B cell (primary cell): ENCODE data around the gene PGA4. TPM values are rescaled to one million over a fixed set of nuclear protein-coding genes. Genes with fewer than 3 reads are reported as not detected.
A peak's percentile ranks its signal among the peaks of the same experiment; 100 is the strongest.

Experiments used
- ATAC-seq: fragments of 200-7000 bp; cut with Tn5 transposase; one replicate; pipeline ENCODE4 v1.10.0; 2021; ENCODE audit warnings: low read depth, mild to moderate bottlenecking, moderate number of reproducible peaks, moderate library complexity
- CTCF ChIA-PET: fragments of 350-600 bp; sonication (Branson Sonifier 250); formaldehyde crosslinking; loops from one replicate; lab custom pipeline; 2021; ENCODE audit warnings: antibody characterized with exemption, inconsistent platforms; lab: Charles Lee
- POLR2A ChIA-PET: fragments of 350-600 bp; sonication (Branson Sonifier 250); formaldehyde crosslinking; loops from one replicate; lab custom pipeline; 2021; ENCODE audit warnings: antibody characterized with exemption; lab: Charles Lee
- DNase-seq: peaks from one replicate; pipeline ENCODE4 v3.0.0; 2013
- H2AFZ ChIP-seq: 2 replicates; pipeline ENCODE4 v1.6.1; 2012; ENCODE audit warnings: mild to moderate bottlenecking, low read depth, low read length; ENCODE audit not compliant: insufficient read depth, poor library complexity, severe bottlenecking
- H3K27ac ChIP-seq, 2 donors: 1 replicate in 1 of 2; 2 replicates in 1 of 2; pipeline ENCODE4 v1.5.1; 2012 to 2013; ENCODE audit warnings: low read length in 2 of 2, mild to moderate bottlenecking in 2 of 2, moderate library complexity in 1 of 2
- H3K27me3 ChIP-seq, 4 experiments: fragments of 200-600 bp in 1 of 4; sonication (generic) in 1 of 4; replicated peaks in 1 of 4; 1 replicate in 2 of 4; 2 replicates in 2 of 4; pipeline versions ENCODE4 v1.6.1 to v1.7.0; 2013 to 2016; ENCODE audit warnings: low read length in 3 of 4, mild to moderate bottlenecking in 2 of 4, mixed read lengths in 1 of 4, moderate library complexity in 1 of 4; ENCODE audit not compliant: insufficient read depth in 4 of 4, control insufficient read depth in 3 of 4; ENCODE audit errors: control extremely low read depth in 1 of 4
- H3K36me3 ChIP-seq, 2 experiments: replicated peaks in 1 of 2; 1 replicate in 1 of 2; 2 replicates in 1 of 2; pipeline versions ENCODE4 v1.6.1 to v1.7.1; 2013; ENCODE audit warnings: low read length in 1 of 2; ENCODE audit not compliant: insufficient read depth in 2 of 2, control insufficient read depth in 1 of 2; ENCODE audit errors: control extremely low read depth in 1 of 2, extremely low read depth in 1 of 2
- H3K4me1 ChIP-seq, 2 donors: fragments of 200-600 bp in 1 of 2; sonication (generic) in 1 of 2; 1 replicate in 1 of 2; 2 replicates in 1 of 2; pipeline versions ENCODE4 v1.5.1 to v1.6.1; 2013 to 2017; ENCODE audit warnings: low read length in 2 of 2; ENCODE audit not compliant: control insufficient read depth in 2 of 2, insufficient read depth in 2 of 2
- H3K4me2 ChIP-seq: replicated peaks from 2 replicates; pipeline ENCODE3; 2012; ENCODE audit warnings: mild to moderate bottlenecking, low read depth, low read length; ENCODE audit not compliant: poor library complexity, severe bottlenecking
- H3K4me3 ChIP-seq, 5 experiments: fragments of 200-600 bp in 1 of 5; sonication (generic) in 1 of 5; 1 replicate in 3 of 5; 2 replicates in 2 of 5; pipeline versions ENCODE4 v1.5.1 to v1.7.0; 2011 to 2016; ENCODE audit warnings: low read length in 4 of 5, mild to moderate bottlenecking in 4 of 5, low read depth in 2 of 5, control low read depth in 1 of 5, moderate library complexity in 1 of 5; ENCODE audit not compliant: insufficient read depth in 1 of 5; ENCODE audit errors: control extremely low read depth in 1 of 5, extremely low read depth in 1 of 5
- H3K79me2 ChIP-seq: fragments of 200-600 bp; sonication (generic); one replicate; pipeline ENCODE4 v1.6.0; 2016; ENCODE audit warnings: low read length; ENCODE audit not compliant: control insufficient read depth, insufficient read depth
- H3K9ac ChIP-seq: fragments of 200-600 bp; sonication (generic); 2 replicates; pipeline ENCODE4 v1.6.1; 2017; ENCODE audit warnings: mild to moderate bottlenecking, low read length, moderate library complexity
- H3K9me3 ChIP-seq, 3 donors: one replicate each; pipeline versions ENCODE4 v1.6.1 to v1.7.1; 2013; ENCODE audit warnings: low read length in 2 of 3; ENCODE audit not compliant: control insufficient read depth in 2 of 3, insufficient read depth in 1 of 3; ENCODE audit errors: control extremely low read depth in 1 of 3
- H4K20me1 ChIP-seq: 2 replicates; pipeline ENCODE4 v1.6.0; 2012; ENCODE audit warnings: mild to moderate bottlenecking, low read length; ENCODE audit not compliant: insufficient read depth, control insufficient read depth, poor library complexity, severe bottlenecking
- H3K27ac Mint-ChIP-seq: one replicate; pipeline ENCODE4 v1.8.0; 2021; ENCODE audit warnings: mixed read lengths
- H3K27me3 Mint-ChIP-seq: one replicate; pipeline ENCODE4 v1.8.0; 2021; ENCODE audit warnings: mixed read lengths
- H3K4me1 Mint-ChIP-seq: one replicate; pipeline ENCODE4 v1.8.0; 2021; ENCODE audit warnings: mixed read lengths
- H3K4me3 Mint-ChIP-seq: one replicate; pipeline ENCODE4 v1.8.0; 2021; ENCODE audit warnings: mixed read lengths
- H3K9me3 Mint-ChIP-seq: one replicate; pipeline ENCODE4 v1.8.0; 2022; ENCODE audit warnings: mixed read lengths; ENCODE audit not compliant: insufficient read depth
- EZH2 ChIP-seq: IDR thresholded peaks from 2 replicates; pipeline ENCODE4 v1.6.1; 2012; ENCODE audit warnings: borderline replicate concordance, low read depth, mild to moderate bottlenecking, moderate library complexity, low read length; ENCODE audit not compliant: insufficient read depth, poor library complexity, severe bottlenecking
- WGBS: methylation state at CpG from one replicate; pipeline ENCODE4 v1.1.5; 2013; ENCODE audit warnings: missing lambda C conversion rate; ENCODE audit not compliant: insufficient coverage; 5-methylcytosine and 5-hydroxymethylcytosine counted together
- intact Hi-C: fragments of 100-400 bp; cut with micrococcal nuclease; formaldehyde crosslinking; loops from one replicate; pipeline ENCODE4 v1.10.0; 2022
- polyA plus RNA-seq: library from polyadenylated mRNA; depleted of rRNA; stranded (reverse); fragments of >200 nt; gene quantifications from 2 replicates; pipeline ENCODE4 v1.2.3, GENCODE V29; 2012
- total RNA-seq, 2 donors: library from RNA; stranded (reverse); fragments of 120-200 nt in 1 of 2; gene quantifications; 1 replicate in 1 of 2; 2 replicates in 1 of 2; pipeline versions ENCODE4 v1.2.3 to v1.2.4, GENCODE V29; 2013 to 2022
- TF ChIP-seq, protein P1 (sequence below): fragments of 200-600 bp; IDR thresholded peaks from one replicate; pipeline ENCODE4 v1.8.0; 2022; ENCODE audit warnings: antibody characterized with exemption, mild to moderate bottlenecking

Gene PGA4
- total and polyA plus RNA-seq, 2 donors (not counting 1 experiment from before 2014, with no cell fraction given), result not detected

DNA sequence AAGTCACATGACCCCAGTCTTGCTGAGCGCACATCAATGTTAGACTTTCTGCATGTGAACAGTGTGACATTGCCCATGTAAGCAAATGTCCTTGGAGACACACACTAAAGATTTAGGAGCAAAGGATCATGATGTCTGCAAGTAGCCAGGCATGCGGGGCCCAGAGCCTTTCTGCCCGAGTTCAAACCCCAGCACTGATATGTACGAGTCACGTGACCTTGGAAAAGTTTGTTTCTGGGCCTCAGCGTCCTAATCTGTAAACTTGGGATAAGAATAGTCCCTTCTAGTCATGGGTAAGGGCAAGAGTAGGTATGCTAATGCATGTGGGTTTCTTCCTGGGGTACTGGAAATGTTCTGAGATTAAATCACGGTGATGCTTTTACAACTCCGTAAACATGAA is 35.6 kb upstream of the PGA4 start:
- POLR2A ChIA-PET, result interaction anchor here (0.6 kb wide), 1 partner anchor 176 kb away, joined by 4 read pairs; no protein-coding TSS in a partner anchor

DNA sequence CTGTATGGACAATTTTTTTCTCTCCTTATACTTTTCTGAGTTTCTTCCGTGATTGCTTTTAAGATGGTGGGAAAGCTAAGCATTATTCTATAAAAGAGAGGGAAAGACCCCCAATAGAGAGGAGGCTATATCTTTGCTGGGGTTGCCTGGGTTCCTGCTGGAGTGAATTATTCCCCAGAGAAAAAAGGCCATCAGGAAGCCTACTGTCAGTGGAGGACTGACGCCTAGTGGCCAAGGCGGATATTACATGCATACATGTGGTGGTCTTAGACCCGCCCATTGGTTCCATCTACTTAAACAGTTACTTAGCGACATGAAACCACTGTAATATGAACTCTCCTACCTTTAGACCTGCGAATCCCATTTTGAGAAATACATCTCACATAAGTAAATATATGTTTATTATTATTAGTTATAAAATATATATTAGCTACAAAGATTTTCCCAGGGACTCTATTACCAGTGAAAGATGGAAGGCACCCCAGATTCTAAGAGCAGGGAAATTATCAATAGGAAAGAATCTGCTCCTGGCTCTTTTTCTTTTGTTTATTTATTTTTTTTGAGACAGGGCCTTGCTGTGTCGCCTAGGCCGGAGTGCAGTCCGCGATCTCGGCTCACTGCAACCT is 34.5 kb upstream of the PGA4 start:
- ChIA-PET POLR2A (no interaction called here), CTCF (interaction anchor here (0.5 to 6.5 kb wide), 37 partner anchors 8 to 914 kb away, joined by 3 to 80 read pairs (median 4); partner anchors contain the start of genes CD6 and TMEM109)
- H3K4me1 ChIP-seq, result no peaks in the 10 kb centered on the region
- no peak overlapping the region for H3K4me2 ChIP-seq
- intact Hi-C loops, result loop anchor here (1.0 kb wide), 2 partner anchors 58 to 288 kb away; no protein-coding TSS in a partner anchor
- Mint-ChIP-seq H3K27ac (no peak overlapping the region), H3K27me3 (peaks cover 5% of the 10 kb centered on the region), H3K4me3 (no peak overlapping the region), H3K9me3 (no peaks in the 10 kb centered on the region), H3K4me1 (peaks cover 3% of the 10 kb centered on the region)
- 100% methylated on average over 5 of the region's 11 CpGs for WGBS
- no peak overlapping the region for H3K27ac ChIP-seq
- H3K27me3 ChIP-seq, result no peaks in the 10 kb centered on the region
- no peak overlapping the region for H3K4me3 ChIP-seq
- H2AFZ ChIP-seq, result no peak overlapping the region
- TF ChIP-seq, protein P1, sequence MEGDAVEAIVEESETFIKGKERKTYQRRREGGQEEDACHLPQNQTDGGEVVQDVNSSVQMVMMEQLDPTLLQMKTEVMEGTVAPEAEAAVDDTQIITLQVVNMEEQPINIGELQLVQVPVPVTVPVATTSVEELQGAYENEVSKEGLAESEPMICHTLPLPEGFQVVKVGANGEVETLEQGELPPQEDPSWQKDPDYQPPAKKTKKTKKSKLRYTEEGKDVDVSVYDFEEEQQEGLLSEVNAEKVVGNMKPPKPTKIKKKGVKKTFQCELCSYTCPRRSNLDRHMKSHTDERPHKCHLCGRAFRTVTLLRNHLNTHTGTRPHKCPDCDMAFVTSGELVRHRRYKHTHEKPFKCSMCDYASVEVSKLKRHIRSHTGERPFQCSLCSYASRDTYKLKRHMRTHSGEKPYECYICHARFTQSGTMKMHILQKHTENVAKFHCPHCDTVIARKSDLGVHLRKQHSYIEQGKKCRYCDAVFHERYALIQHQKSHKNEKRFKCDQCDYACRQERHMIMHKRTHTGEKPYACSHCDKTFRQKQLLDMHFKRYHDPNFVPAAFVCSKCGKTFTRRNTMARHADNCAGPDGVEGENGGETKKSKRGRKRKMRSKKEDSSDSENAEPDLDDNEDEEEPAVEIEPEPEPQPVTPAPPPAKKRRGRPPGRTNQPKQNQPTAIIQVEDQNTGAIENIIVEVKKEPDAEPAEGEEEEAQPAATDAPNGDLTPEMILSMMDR, result peak; percentile 99
- no peak for TF ChIP-seq EZH2
- no peaks in the 10 kb centered on the region for H4K20me1 ChIP-seq
- peaks cover 0 to 3% (median 0%) of the 10 kb centered on the region in 3 donors for H3K9me3 ChIP-seq
- no peaks in the 10 kb centered on the region for H3K36me3 ChIP-seq
- peak; percentile 98 for ATAC-seq
- DNase-seq, result peak; percentile 89
- no peaks in the 10 kb centered on the region for H3K79me2 ChIP-seq
- no peak overlapping the region for H3K9ac ChIP-seq

More for the DNA sequence above, 35.6 kb upstream of the PGA4 start:
- no peak overlapping the region for H3K27ac Mint-ChIP-seq
- Histone ChIP-seq H3K27me3 (no peaks in the 10 kb centered on the region), H2AFZ (no peak overlapping the region), H4K20me1 (no peaks in the 10 kb centered on the region), H3K9ac (no peak overlapping the region), H3K4me3 (no peak overlapping the region), H3K4me2 (no peak overlapping the region), H3K79me2 (no peaks in the 10 kb centered on the region), H3K9me3 (peaks cover 0 to 3% (median 0%) of the 10 kb centered on the region in 3 donors), H3K4me1 (no peaks in the 10 kb centered on the region), H3K36me3 (no peaks in the 10 kb centered on the region), H3K27ac (no peak overlapping the region)
- WGBS, result 88% methylated on average over 8 of the region's 8 CpGs
- H3K27me3 Mint-ChIP-seq, result peaks cover 4% of the 10 kb centered on the region
- CTCF ChIA-PET, result interaction anchor here (0.7 to 6.5 kb wide), 21 partner anchors 9 to 355 kb away, joined by 3 to 80 read pairs (median 5); partner anchors contain the start of genes CD6 and TMEM109
- H3K9me3 Mint-ChIP-seq, result no peaks in the 10 kb centered on the region
- H3K4me3 Mint-ChIP-seq, result no peak overlapping the region
- TF ChIP-seq EZH2, result no peak
- TF ChIP-seq, protein P1, result no peak
- peaks cover 3% of the 10 kb centered on the region for H3K4me1 Mint-ChIP-seq
- intact Hi-C loops, result no loop called here
- ATAC-seq (no peak), DNase-seq (no peak)
